Hematopoietic multipotent progenitor cell (in vitro differentiated cells): Measurements from ENCODE around the gene IGSF21. TPM values are rescaled to one million over a fixed set of nuclear protein-coding genes. Genes with fewer than 3 reads are reported as not detected.
"Not testable (repeated sequence)": the region's sequence is repeated elsewhere in the genome, so short reads cannot be mapped to it uniquely, and the experiment has no call there.

ENCODE experiments used
- DNase-seq, 3 donors: peaks; one replicate each; pipeline ENCODE4 v3.0.0-alpha.2; 2011 to 2015; ENCODE audit warnings: low read depth in 2 of 3, low spot score in 2 of 3
- total RNA-seq: library from RNA; depleted of rRNA; stranded (reverse); fragments of >200 nt; gene quantifications from one replicate; pipeline ENCODE4 v1.2.3, GENCODE V29; 2012

Gene IGSF21
- total RNA-seq, 1 donor: under 0.01 TPM

- no peak for DNase-seq
These were observed 35.4 kb downstream of the IGSF21 start for GRCh38 chr1:18142969-18143368.

GRCh38 chr1:18144062-18144461 is 36.5 kb downstream of the IGSF21 start:
- DNase-seq: no peak

DNA sequence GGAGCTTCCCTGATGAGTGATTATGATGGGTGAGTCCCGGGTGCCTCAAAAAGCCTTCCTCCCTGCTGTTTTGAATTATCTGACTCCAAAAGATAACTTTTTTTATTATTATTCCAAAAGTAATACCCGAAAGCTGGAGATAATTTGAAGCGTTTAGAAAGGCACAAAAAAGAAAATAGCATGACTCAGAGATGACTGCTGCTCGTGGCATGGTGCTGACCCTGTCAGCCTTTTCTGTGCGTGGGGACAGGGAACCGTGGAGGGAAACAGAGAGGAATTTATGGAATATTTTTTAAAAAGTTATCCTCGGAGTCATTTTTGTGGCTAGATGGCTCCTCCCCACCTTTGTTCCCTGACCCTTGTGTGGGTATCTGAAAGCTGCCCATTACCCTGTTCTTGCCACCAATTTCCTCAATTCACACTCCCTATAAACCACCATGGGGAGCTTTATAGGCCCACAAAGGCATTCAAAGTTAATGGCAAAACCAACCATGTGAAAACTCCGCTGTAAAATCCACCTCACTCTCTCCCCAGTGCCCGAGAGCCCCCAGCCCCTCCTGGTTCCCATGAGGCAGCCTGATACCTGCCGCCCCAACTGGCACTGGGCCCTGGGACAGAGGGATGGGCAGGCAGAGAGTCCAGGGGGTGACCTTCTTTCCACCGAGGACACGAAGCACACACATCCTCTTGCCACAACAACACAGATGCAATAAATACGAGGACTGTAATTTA is 37.5 kb downstream of the IGSF21 start:
- no peak for DNase-seq

GRCh38 chr1:18145851-18146618 is 38.4 kb downstream of the IGSF21 start:
- DNase-seq: no peak

DNA sequence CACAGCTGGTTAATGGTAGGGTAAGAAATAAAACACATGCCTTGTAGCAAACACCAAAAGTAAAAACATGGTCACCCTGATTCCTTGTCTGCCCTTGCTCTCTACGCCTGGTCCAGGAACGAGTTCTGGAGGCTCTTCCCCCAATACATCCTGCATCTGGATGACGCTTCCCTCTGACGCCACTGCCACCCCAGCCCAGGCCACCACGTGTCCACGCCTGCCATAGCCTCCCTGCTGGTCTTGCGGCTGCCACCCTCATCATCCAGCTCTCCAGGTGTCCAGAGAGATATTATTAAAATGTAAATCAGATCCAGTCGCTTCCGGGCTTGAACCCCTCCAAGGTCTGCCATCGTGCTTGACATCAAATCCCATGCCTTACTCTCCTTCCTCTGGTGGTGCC is 39.3 kb downstream of the IGSF21 start:
- no peak for DNase-seq

- DNase-seq: no peak
These were observed 40.1 kb downstream of the IGSF21 start for GRCh38 chr1:18147672-18148071.

GRCh38 chr1:18148461-18148860 is 40.9 kb downstream of the IGSF21 start:
- no peak for DNase-seq

DNA sequence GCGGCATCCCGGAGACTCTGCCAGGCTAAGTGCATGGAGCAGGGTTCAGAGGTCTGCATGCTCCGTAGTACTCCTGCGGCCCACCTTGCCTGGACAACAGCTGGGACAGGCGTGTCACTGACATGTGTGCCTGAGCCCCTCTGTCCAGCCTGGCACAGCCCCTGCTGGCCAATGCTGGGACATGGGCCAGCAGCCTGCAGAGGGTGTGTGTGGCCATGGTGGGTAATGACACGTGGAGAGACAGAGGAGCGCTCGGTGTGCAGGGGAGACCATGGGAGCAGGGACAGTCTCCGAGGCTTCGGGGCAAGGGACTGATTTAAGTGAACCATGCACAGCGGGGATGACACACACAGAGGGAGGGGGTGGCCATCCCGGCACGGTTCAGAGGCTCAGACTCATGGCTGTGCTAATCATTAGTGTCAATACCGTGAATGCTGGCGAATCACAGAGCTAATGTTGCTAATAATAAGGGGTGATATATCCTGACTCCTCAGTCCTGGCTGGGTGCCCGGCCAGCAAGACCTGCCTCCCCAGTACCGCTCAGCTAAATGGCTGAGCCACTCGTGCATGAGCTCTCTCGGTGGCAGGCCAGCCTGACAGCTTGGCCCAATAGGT is 41.5 kb downstream of the IGSF21 start:
- DNase-seq: no peak

DNA sequence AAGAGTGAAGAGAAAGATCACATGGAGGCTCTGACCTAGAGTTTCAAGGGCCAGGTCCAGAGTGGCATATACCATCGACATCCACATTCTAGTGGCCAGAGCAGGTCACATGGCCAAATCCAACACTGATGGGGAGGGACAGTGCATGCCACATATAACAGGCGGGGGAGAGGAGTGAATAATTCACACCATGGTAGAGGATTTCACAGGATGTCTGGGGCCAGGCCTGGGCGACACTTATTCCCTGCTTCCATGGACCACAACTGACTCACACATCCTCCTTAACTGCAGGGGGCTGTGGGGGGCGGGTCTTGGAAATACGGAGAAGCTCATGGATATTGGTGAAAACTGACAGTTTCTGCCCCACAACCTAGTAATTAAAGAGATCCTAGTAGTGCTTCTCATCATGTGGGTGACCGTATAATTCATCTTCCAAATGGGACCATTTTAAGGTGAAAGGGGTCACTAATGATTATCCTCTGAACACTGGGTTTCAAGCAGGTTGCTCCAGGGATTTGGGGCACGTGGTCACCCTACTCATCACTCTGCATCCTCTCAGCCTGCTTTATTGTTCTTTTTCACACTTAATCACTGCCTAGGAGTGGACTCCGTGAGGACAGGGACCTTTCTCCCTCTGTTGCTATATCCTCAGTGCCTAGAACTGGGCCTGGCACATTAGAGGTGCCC is 44.0 kb downstream of the IGSF21 start:
- DNase-seq: no peak

DNA sequence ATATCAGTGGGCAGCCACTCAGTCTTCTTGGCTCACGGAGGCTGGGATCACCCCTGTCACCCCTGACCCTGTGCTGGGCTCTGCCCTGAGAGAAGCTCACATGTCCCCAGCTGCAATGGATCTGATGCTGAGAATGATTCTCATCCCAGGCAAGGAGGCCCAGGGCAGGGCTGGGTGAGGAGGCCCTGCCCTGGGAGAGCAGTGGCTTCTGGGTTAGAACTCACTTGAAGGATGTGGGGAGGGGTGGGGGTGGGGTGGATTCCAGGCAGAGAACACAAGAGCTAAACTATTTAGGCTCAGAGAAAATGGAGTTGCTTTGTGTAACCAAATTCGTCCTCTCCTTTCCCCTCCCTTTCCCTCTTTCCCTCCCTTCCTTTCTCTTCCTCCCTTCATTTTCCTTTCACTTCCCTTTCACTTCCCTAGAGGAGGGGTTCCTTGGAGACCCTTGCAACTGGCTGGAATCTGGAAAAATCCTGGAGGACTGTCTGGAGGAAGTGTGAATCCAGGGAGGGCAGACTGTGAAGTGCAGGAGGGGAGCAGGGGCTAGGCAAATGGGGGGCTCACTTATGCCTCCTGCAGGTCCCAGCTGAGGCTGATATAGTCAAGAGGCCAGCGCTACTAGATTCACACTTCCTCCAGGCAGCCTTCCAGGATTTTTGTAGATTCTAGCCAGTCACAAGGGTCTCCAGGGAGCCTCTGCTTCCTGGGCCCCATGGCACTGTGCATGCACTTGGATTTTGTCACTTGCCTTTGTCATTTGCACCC is 47.0 kb downstream of the IGSF21 start:
- no peak for DNase-seq

- no peak for DNase-seq
These were observed 48.3 kb downstream of the IGSF21 start for GRCh38 chr1:18155881-18156385.

DNA sequence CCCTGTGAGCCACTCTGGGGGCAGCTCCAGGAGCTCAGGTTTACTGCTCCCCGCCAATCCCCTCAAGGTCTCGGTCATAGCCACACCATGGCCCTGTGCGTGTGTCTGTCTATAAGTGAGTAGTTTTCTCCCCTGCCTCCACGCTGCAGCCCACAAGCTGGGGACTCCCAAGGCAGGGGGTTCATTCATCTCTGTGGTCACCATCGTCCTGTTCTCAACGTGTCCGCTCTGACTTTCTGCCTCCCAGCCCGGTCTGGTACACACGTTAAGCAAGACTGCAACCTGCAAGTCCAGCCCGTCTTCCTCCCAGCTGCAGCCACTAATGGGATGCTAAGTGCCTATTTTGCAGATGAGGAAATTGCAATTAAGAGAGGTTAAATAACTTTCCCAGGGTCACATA is 49.8 kb downstream of the IGSF21 start:
- DNase-seq: no peak

GRCh38 chr1:18157968-18158367 is 50.4 kb downstream of the IGSF21 start:
- DNase-seq: no peak

DNA sequence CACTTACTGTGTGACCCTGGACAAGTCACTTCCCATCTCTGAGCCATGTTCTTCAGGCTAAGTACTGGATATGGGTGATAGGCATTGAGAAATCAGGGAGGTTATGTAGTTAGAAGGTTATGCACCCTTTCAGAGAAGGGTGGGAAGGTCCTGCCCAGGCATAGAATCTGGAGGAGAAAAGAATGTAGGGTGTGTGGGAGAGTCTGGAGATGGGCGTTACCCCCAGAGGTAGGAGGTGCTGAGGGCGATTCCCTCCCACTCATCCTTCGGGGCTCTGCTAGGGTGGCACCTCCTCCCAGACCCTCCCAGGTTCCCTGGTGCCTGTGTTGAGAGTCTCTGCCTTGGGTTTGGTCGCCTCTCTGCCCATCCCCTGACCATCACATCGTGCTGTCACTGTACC is 51.1 kb downstream of the IGSF21 start:
- DNase-seq: no peak

- peak in 2 of 3 donors; percentile 10 to 27 for DNase-seq
These were observed 52.8 kb downstream of the IGSF21 start for GRCh38 chr1:18160290-18160942.

GRCh38 chr1:18161690-18162089 is 54.1 kb downstream of the IGSF21 start:
- no peak for DNase-seq

DNA sequence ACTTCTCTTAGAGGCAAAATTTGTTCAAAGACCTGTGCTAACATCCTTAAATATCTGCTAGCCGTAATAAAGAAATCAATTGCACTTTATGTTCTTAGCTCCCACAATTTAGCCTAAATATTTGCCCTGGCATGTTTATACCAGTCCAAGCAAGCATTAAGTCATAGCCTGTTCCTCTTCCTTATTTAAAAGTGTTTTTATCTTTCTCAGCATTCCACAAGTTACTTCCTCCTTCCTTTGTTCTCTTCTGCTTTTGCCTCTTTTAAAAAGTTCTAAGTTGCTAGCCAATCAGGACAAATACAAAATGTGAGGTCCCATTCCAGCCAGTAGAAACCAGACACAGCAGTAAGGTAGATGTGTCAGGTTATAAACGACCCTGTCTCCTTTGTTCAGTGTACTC is 58.0 kb downstream of the IGSF21 start:
- not testable (repeated sequence) for DNase-seq

DNA sequence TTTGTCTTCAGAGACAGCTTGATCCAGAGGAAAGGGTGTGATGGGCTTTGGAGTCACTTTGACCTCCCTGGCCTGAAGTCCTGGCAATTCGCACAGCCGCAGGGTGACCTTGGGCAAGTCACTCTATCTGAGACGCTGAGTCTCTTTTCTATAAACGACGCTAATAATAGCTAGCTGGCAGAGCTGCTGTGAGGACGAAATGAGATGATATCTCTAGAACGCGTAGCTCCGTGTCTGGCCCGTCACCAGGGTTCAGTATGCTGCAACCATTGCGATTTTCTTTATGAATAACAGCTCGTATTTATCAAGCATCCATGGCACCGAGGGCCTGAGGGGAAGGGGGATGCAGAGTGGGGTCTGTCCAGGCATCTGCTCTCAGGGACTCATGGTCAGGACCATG is 58.7 kb downstream of the IGSF21 start:
- DNase-seq: no peak

- DNase-seq: no peak
These were observed 59.3 kb downstream of the IGSF21 start for GRCh38 chr1:18166929-18167328.

- DNase-seq: no peak
These were observed 62.8 kb downstream of the IGSF21 start for GRCh38 chr1:18170444-18170843.
